Right kidney (tissue), 1 donor: ENCODE results near the gene SLC1A1.

Experiments
- DNase-seq: peaks from one replicate; pipeline ENCODE4 v3.0.0-alpha.2; 2016

Gene SLC1A1

DNA sequence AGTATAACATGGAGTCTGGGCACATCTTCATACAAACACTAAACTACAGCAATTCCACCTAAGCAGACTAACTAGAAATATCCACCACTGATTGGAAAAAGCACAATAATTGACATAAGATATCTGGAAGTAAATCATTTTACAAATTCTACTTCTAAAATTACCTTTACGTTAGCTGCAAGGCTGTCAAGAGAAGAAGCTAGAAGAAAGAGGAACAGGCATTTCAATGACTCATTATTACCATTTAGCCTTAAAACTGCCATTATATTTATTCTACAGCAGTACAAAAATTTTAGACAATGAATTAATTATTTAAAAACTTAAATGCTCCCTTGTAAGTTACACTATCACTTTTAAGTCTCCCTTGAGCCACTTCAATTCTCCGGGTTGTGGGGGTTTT is 128.4 kb downstream of the SLC1A1 start:
- no peak for DNase-seq

DNA sequence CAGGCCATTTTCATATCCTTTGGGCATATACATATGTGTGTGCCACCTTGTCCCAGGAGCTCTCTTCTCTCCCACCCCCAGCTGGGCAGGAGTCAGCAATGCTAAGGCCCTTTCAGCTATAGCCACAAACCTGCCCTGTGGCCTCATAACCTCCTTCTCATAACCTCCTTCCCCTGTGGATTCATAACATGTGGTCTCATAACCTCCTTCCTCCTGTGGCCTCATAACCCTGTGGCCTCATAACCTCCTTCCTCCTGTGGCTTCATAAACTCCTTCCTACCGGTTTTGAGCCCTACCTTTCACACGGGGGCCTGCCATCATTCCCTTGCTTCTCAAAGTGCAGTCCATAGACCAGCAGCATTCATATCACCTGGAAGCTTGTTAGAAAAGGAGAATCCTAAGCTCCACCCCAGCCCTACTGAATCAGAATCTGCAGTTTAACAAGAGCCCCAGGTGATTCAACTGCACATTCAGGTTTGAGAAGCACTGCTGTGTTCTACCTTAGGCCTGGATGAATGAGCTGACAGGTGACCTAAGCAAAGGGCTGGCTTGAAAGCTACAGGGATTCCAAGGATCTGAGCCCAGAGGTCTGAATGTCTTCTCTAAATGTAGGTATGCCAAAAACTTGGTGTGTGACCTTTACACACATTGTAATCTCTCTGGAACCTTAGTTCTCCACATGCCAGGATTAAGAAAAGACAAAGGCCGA is 129.9 kb downstream of the SLC1A1 start:
- no peak for DNase-seq

DNA sequence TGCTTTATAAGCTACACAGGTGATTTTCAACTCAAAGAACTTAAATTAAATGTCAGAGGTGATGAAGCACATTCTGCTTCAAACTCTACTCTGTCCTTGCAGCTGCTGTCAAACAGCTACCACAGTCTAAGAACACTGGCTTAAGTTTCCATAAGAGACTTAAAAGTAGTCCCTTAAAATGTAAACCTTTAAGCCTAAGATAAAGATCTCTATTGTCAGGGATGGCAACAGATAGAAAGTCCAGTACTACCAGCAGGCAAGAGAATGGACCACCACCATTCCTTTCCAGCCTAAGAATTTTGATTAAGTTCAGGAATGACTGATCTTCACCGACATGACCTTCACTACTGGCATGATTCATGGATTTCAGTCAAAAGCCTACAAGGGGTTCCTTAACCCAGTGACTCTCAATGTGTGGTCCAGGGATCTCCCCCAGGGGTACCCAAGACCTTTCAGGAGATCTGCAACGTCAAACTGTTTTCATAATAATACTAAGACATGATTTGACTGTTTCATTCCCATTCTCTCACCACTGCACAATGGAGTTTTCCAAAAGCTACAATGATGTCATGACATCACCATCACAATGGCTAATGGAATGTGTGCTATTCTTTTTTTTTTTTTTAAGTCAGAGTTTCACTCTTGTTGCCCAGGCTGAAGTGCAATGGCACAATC is 130.8 kb downstream of the SLC1A1 start:
- no peak for DNase-seq

DNA sequence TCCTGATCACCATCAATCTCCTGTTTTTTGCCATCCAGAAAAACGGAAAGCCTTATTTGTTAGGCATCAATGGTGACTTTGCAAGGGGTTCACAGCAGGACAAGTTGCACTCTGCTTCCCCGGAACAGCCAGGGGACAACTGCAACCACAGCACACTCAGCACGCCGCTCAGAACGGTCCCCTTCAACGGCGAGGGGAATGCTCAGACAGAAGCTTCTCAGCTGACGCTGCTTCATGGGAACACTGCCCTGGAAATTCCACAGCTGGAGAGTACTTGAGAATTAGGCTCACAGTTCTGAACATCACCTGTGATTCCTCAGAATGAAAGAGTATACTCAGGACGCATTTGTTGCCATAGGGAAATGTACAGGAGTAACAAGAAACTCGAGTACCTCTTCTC is 131.7 kb downstream of the SLC1A1 start:
- no peak for DNase-seq

DNA sequence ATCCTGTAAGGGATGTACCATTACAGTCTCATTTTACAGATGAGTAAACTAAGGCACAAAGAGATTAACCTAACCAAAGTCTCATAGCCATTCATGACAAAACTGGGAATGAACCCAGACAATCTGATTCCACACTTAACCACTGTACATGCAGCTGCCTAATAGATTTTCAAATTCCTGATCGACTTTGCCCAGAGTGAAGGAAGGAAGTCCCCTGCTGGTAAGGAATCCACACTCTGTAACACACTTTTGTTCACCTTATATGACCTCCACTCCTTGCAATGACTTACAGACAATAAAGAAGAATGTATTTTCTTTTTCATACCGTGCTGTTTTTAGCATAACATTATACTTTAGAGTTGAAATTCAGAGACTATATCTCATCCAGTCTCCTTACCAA is 140.6 kb downstream of the SLC1A1 start:
- DNase-seq = no peak
